K562 (cell line): ENCODE data around the gene OLIG3. TPM values are rescaled to one million over a fixed set of nuclear protein-coding genes. Genes with fewer than 3 reads are reported as not detected.

Source experiments
- ATAC-seq: fragments of 200-7000 bp; cut with Tn5 transposase; 3 replicates; pipeline ENCODE4 v1.9.1; 2020; ENCODE audit warnings: moderate library complexity
- BruUV-seq: library from RNA; stranded (reverse); fragments of 400-500 nt; replicated peaks from 2 replicates; lab custom pipeline; 2021; lab: Mats Ljungman, UMichigan
- CTCF ChIA-PET: fragments of 300-600 bp; formaldehyde crosslinking; extraction: SDS; loops from one replicate; lab custom pipeline; 2021; ENCODE audit warnings: low intra/inter-chr PET ratio; lab: Yijun Ruan, JAX
- POLR2A ChIA-PET: fragments of 300-600, 350-650 bp; sonication (Branson Sonifier 250); formaldehyde crosslinking; extraction: SDS; loops from one replicate; lab custom pipeline; 2021; ENCODE audit warnings: antibody characterized with exemption, inconsistent platforms; lab: Yijun Ruan, JAX
- DNase-seq, 4 experiments: peaks; one replicate each; pipeline versions ENCODE4 v3.0.0 to v3.0.0-alpha.2; 2011 to 2018; ENCODE audit warnings: low spot score in 3 of 4, mixed read lengths in 3 of 4; ENCODE audit errors: extremely low read depth in 1 of 4
- FAIRE-seq: peaks from 2 replicates; lab custom pipeline; 2011; peaks lifted over from hg19 to GRCh38; lab: Jason Lieb, UNC
- H2AFZ ChIP-seq: 2 replicates; pipeline ENCODE4 v1.6.0; 2011; ENCODE audit warnings: low read depth, low read length, control low read depth, inconsistent platforms
- H3K27ac ChIP-seq: fragments of 200-600 bp; 3 replicates; pipeline ENCODE4 v1.8.0; 2011; ENCODE audit warnings: low read depth, mild to moderate bottlenecking, control low read depth, inconsistent platforms, low read length, moderate library complexity, mixed read lengths; ENCODE audit errors: extremely low read depth
- H3K27me3 ChIP-seq, 2 experiments: fragments of 300-600 bp in 1 of 2; 2 replicates in 1 of 2; 3 replicates in 1 of 2; pipeline versions ENCODE4 v1.6.0 to v1.8.0; 2011; ENCODE audit warnings: inconsistent platforms in 2 of 2, low read length in 2 of 2, mild to moderate bottlenecking in 1 of 2, mixed read lengths in 1 of 2, moderate library complexity in 1 of 2; ENCODE audit not compliant: control insufficient read depth in 2 of 2, insufficient read depth in 2 of 2
- H3K36me3 ChIP-seq: fragments of 300-600 bp; 3 replicates; pipeline ENCODE4 v1.8.0; 2011; ENCODE audit warnings: mild to moderate bottlenecking, low read length, inconsistent platforms; ENCODE audit not compliant: control insufficient read depth, insufficient read depth
- H3K4me1 ChIP-seq, 2 experiments: fragments of 200-600 bp in 1 of 2; replicated peaks in 1 of 2; 2 replicates in 1 of 2; 3 replicates in 1 of 2; pipeline versions ENCODE4 v1.5.1 to v1.8.0; 2011; ENCODE audit warnings: inconsistent platforms in 2 of 2, low read length in 2 of 2, mild to moderate bottlenecking in 1 of 2, mixed read lengths in 1 of 2, moderate library complexity in 1 of 2; ENCODE audit not compliant: control insufficient read depth in 2 of 2, insufficient read depth in 2 of 2
- H3K4me2 ChIP-seq: 2 replicates; pipeline ENCODE4 v1.6.1; 2011; ENCODE audit warnings: low read length, control low read depth, inconsistent platforms, mixed read lengths; ENCODE audit not compliant: insufficient read depth
- H3K4me3 ChIP-seq: fragments of 200-600 bp; sonication (generic), shearing (Covaris generic); 2 replicates; pipeline ENCODE4 v1.5.1; 2016; ENCODE audit warnings: control low read depth, inconsistent platforms
- H3K79me2 ChIP-seq: fragments of 200-600 bp; 3 replicates; pipeline ENCODE4 v1.8.0; 2011; ENCODE audit warnings: low read length, inconsistent platforms; ENCODE audit not compliant: control insufficient read depth, insufficient read depth
- H3K9ac ChIP-seq, 2 experiments: 2 replicates each; pipeline versions ENCODE4 v1.6.0 to v1.6.1; 2011; ENCODE audit warnings: low read depth in 2 of 2, low read length in 2 of 2, control low read depth in 1 of 2, inconsistent platforms in 1 of 2, mild to moderate bottlenecking in 1 of 2, mixed read lengths in 1 of 2; ENCODE audit not compliant: insufficient read depth in 1 of 2
- H3K9me1 ChIP-seq: one replicate; pipeline ENCODE4 v1.6.0; 2011; ENCODE audit warnings: inconsistent platforms, mild to moderate bottlenecking, low read length, moderate library complexity; ENCODE audit not compliant: control insufficient read depth, insufficient read depth
- H3K9me3 ChIP-seq: replicated peaks from 2 replicates; pipeline ENCODE4 v1.5.1; 2011; ENCODE audit warnings: low read depth, low read length, inconsistent platforms; ENCODE audit not compliant: control insufficient read depth, insufficient read depth
- H4K20me1 ChIP-seq: replicated peaks from 2 replicates; pipeline ENCODE4 v1.6.1; 2011; ENCODE audit warnings: low read length, inconsistent platforms, mixed read lengths; ENCODE audit not compliant: control insufficient read depth, insufficient read depth
- ATF7 ChIP-seq: fragments of 450-650 bp; IDR thresholded peaks from 2 replicates; pipeline ENCODE4 v1.7.1; 2014; ENCODE audit warnings: mild to moderate bottlenecking, moderate library complexity
- CGGBP1 ChIP-seq: fragments of 250-450 bp; sonication (Bioruptor Pico); IDR thresholded peaks from 2 replicates; pipeline ENCODE4 v1.9.0; 2021; ENCODE audit warnings: mild to moderate bottlenecking
- EHMT2 ChIP-seq: fragments of 450-650 bp; IDR thresholded peaks from 2 replicates; pipeline ENCODE4 v1.6.1; 2018; ENCODE audit warnings: antibody characterized with exemption
- NRF1 ChIP-seq, 2 experiments: fragments of 450-650 bp; IDR thresholded peaks in 1 of 2; conservative IDR thresholded peaks in 1 of 2; 2 replicates each; pipeline ENCODE4 v1.6.1; 2014; ENCODE audit warnings: mild to moderate bottlenecking in 2 of 2
- OTX1 ChIP-seq: fragments of 450-650 bp; formaldehyde crosslinking; IDR thresholded peaks from 2 replicates; pipeline ENCODE4 v1.4.0; 2022; ENCODE audit warnings: mild to moderate bottlenecking
- RBM39 ChIP-seq: fragments of 200-400 bp; formaldehyde crosslinking; optimal IDR thresholded peaks from 2 replicates; pipeline ENCODE3; 2018; ENCODE audit warnings: low read depth, low read length
- RFX1 ChIP-seq: fragments of 450-650 bp; IDR thresholded peaks from 2 replicates; pipeline ENCODE4 v1.6.1; 2016; ENCODE audit warnings: mild to moderate bottlenecking, moderate library complexity
- SMAD1 ChIP-seq: fragments of 150-350 bp; IDR thresholded peaks from 2 replicates; pipeline ENCODE4 v1.6.1; 2014; ENCODE audit warnings: low read length, low read depth; ENCODE audit not compliant: partially characterized antibody
- SMARCA4 ChIP-seq: fragments of 450-650 bp; IDR thresholded peaks from 2 replicates; pipeline ENCODE4 v1.6.1; 2016
- TEAD4 ChIP-seq, 2 experiments: sonication (generic) in 1 of 2; formaldehyde crosslinking in 1 of 2; IDR thresholded peaks; 2 replicates each; pipeline versions ENCODE4 v1.6.1 to v1.8.0; 2012 to 2022; ENCODE audit warnings: borderline replicate concordance in 1 of 2, inconsistent platforms in 1 of 2, low read length in 1 of 2, mild to moderate bottlenecking in 1 of 2, missing genetic modification reagents in 1 of 2
- THRA ChIP-seq: fragments of 450-650 bp; IDR thresholded peaks from 2 replicates; pipeline ENCODE4 v1.6.1; 2017; ENCODE audit warnings: mild to moderate bottlenecking, moderate library complexity
- U2AF1 ChIP-seq: fragments of 200-400 bp; formaldehyde crosslinking; optimal IDR thresholded peaks from 2 replicates; pipeline ENCODE3; 2017; ENCODE audit warnings: mild to moderate bottlenecking, low read depth, low read length, moderate library complexity
- ZNF592 ChIP-seq: fragments of 450-650 bp; IDR thresholded peaks from 2 replicates; pipeline ENCODE4 v1.6.1; 2017; ENCODE audit warnings: antibody characterized with exemption, mild to moderate bottlenecking
- WGBS: fragments of 100-300 bp; shearing (Covaris generic); methylation state at CpG from one replicate; pipeline ENCODE4 v1.1.6; 2016; ENCODE audit warnings: low coverage, mixed read lengths; ENCODE audit not compliant: insufficient coverage; ENCODE audit errors: missing lambda C conversion rate; 5-methylcytosine and 5-hydroxymethylcytosine counted together
- in situ Hi-C: fragments of 300-500 bp; cut with MboI; formaldehyde crosslinking; loops from 4 replicates; pipeline ENCODE4 v1.15.0; 2018; ENCODE audit warnings: inconsistent platforms, mixed read lengths
- intact Hi-C: fragments of 100-400 bp; cut with micrococcal nuclease; formaldehyde crosslinking; loops from 2 replicates; pipeline ENCODE4 v1.14.2; 2022
- polyA plus RNA-seq, 8 experiments: library from polyadenylated mRNA; depleted of rRNA in 4 of 8; stranded (reverse) in 5 of 8; unstranded in 3 of 8; fragments of >200 nt; fragmentation: Nextera tagmentation in 2 of 8; fragmentation: Illumina TruSeq in 1 of 8; extraction: Ambion mirVana in 2 of 8; extraction: Trizol in 1 of 8; gene quantifications; 2 replicates each; pipeline versions ENCODE4 v1.2.1 to v1.2.3, GENCODE V29; 2011 to 2014; ENCODE audit warnings: inconsistent platforms in 1 of 8, missing spikeins in 1 of 8
- total RNA-seq, 7 experiments: library from RNA; depleted of rRNA in 6 of 7; stranded (reverse); fragments of >200 nt in 6 of 7; fragmentation: Illumina TruSeq in 2 of 7; extraction: Trizol in 2 of 7; gene quantifications; 2 replicates each; pipeline versions ENCODE4 v1.2.1 to v1.2.3, GENCODE V29; 2011 to 2021; ENCODE audit warnings: low replicate concordance in 1 of 7

The OLIG3 gene
- total and polyA plus RNA-seq, 9 of the 15 experiments (the other 6 are each of a cell fraction or from before 2014, with no cell fraction given): not detected

- TF ChIP-seq ZNF592 (no peak), U2AF1 (no peak), SMARCA4 (no peak), SMAD1 (no peak), CGGBP1 (CRISPR knock-in tag) (no peak)
Observed at GRCh38 chr6:137531376-137532092, 37.3 kb upstream of the OLIG3 start (continued).

- no peak for ATAC-seq
- no peaks in the 10 kb centered on the region for H4K20me1 ChIP-seq
- H3K36me3 ChIP-seq: no peaks in the 10 kb centered on the region
- no peak overlapping the region for H3K4me3 ChIP-seq
- BruUV-seq: no TSS peak
- H3K9me3 ChIP-seq: no peaks in the 10 kb centered on the region
- intact Hi-C loops (no loop called here), in situ Hi-C loops (no loop called here)
- no peak for FAIRE-seq
- H3K4me2 ChIP-seq: no peak overlapping the region
- DNase-seq: no peak
- 0% methylated on average over 1 of the region's 1 CpG for WGBS
- H3K79me2 ChIP-seq: no peaks in the 10 kb centered on the region
- no peak overlapping the region for H3K9ac ChIP-seq
- TF ChIP-seq THRA (no peak), OTX1 (CRISPR knock-in tag) (no peak), RBM39 (no peak), TEAD4 (IDR thresholded peaks at IDR 0.05; ENCODE audit: low read length) (no peak), TEAD4 (CRISPR knock-in tag; IDR thresholded peaks at IDR 0.05; ENCODE audit: borderline replicate concordance) (no peak), EHMT2 (no peak), RFX1 (no peak), ATF7 (no peak), NRF1 (conservative IDR thresholded peaks at IDR 0.05 in 1 of 2, IDR thresholded peaks at IDR 0.05 in 1 of 2) (no peak)
- CTCF ChIA-PET: no interaction called here
- H3K27me3 ChIP-seq: no peaks in the 10 kb centered on the region; a peak in 1 of 5 replicates
- no peaks in the 10 kb centered on the region for H3K9me1 ChIP-seq
- no peak overlapping the region for H3K27ac ChIP-seq
- POLR2A ChIA-PET: interaction anchor here (0.8 kb wide), 1 partner anchor 40 kb away, joined by 3 read pairs; no protein-coding TSS in a partner anchor
- H2AFZ ChIP-seq: no peak overlapping the region
- H3K4me1 ChIP-seq: no peaks in the 10 kb centered on the region
Observed at GRCh38 chr6:137530404-137530803, 36.2 kb upstream of the OLIG3 start.
